ENCODE data around the gene LSAMP. TPM values are rescaled to one million over a fixed set of nuclear protein-coding genes. Genes with fewer than 3 reads are reported as not detected.

Gene LSAMP
- total and polyA plus RNA-seq, 5 donors from 2014 or later = not detected

GRCh38 chr3:116192464-116192863, 252.8 kb downstream of the LSAMP start:
- H3K27ac Mint-ChIP-seq = no peak overlapping the region
- DNase-seq = no peak
- no peak overlapping the region for H3K27ac ChIP-seq (ENCODE audit: insufficient read depth, low read length, poor library complexity, severe bottlenecking)
- no peaks in the 10 kb centered on the region for H3K27me3 ChIP-seq (ENCODE audit: control insufficient read depth, insufficient read depth, low read length)
- no peaks in the 10 kb centered on the region for H3K27me3 Mint-ChIP-seq
- ATAC-seq (ENCODE audit: low read depth in 2 of 2) = no peak
- H3K36me3 Mint-ChIP-seq = no peaks in the 10 kb centered on the region
- no peaks in the 10 kb centered on the region for H3K9me3 ChIP-seq (ENCODE audit: control insufficient read depth in 2 of 2, low read length in 2 of 2)
- H3K4me3 ChIP-seq (ENCODE audit: low read depth, low read length) = no peak overlapping the region
- H3K4me3 Mint-ChIP-seq = no peak overlapping the region
- no peaks in the 10 kb centered on the region for H3K36me3 ChIP-seq (ENCODE audit: control insufficient read depth, insufficient read depth, low read length)
- H3K9me3 Mint-ChIP-seq = peaks cover 0 to 12% (median 4%) of the 10 kb centered on the region in 7 donors
- H3K4me1 Mint-ChIP-seq = no peaks in the 10 kb centered on the region
- no peaks in the 10 kb centered on the region for H3K4me1 ChIP-seq (ENCODE audit: control insufficient read depth, insufficient read depth, low read length, poor library complexity, severe bottlenecking)

GRCh38 chr3:116191409-116191808, 253.9 kb downstream of the LSAMP start:
- no peaks in the 10 kb centered on the region for H3K4me1 ChIP-seq (ENCODE audit: control insufficient read depth, insufficient read depth, low read length, poor library complexity, severe bottlenecking)
- no peaks in the 10 kb centered on the region for H3K36me3 ChIP-seq (ENCODE audit: control insufficient read depth, insufficient read depth, low read length)
- H3K27me3 ChIP-seq (ENCODE audit: control insufficient read depth, insufficient read depth, low read length) = no peaks in the 10 kb centered on the region
- ATAC-seq (ENCODE audit: low read depth in 2 of 2) (no peak), DNase-seq (no peak)
- no peak overlapping the region for H3K27ac Mint-ChIP-seq
- H3K4me3 Mint-ChIP-seq = no peak overlapping the region
- H3K27ac ChIP-seq (ENCODE audit: insufficient read depth, low read length, poor library complexity, severe bottlenecking) = no peak overlapping the region
- H3K9me3 ChIP-seq (ENCODE audit: control insufficient read depth in 2 of 2, low read length in 2 of 2) = no peaks in the 10 kb centered on the region
- no peaks in the 10 kb centered on the region for H3K36me3 Mint-ChIP-seq
- H3K9me3 Mint-ChIP-seq = peaks cover 0 to 12% (median 3%) of the 10 kb centered on the region in 7 donors
- no peaks in the 10 kb centered on the region for H3K27me3 Mint-ChIP-seq
- H3K4me1 Mint-ChIP-seq = no peaks in the 10 kb centered on the region
- H3K4me3 ChIP-seq (ENCODE audit: low read depth, low read length) = no peak overlapping the region

- H3K36me3 ChIP-seq (ENCODE audit: control insufficient read depth, insufficient read depth, low read length) = no peaks in the 10 kb centered on the region
- Mint-ChIP-seq H3K4me1 (no peaks in the 10 kb centered on the region), H3K27ac (no peak overlapping the region), H3K9me3 (peaks cover 0 to 11% (median 3%) of the 10 kb centered on the region in 7 donors), H3K4me3 (no peak overlapping the region), H3K36me3 (no peaks in the 10 kb centered on the region), H3K27me3 (no peaks in the 10 kb centered on the region)
- DNase-seq (no peak), ATAC-seq (ENCODE audit: low read depth in 2 of 2) (no peak)
- no peaks in the 10 kb centered on the region for H3K4me1 ChIP-seq (ENCODE audit: control insufficient read depth, insufficient read depth, low read length, poor library complexity, severe bottlenecking)
- no peak overlapping the region for H3K4me3 ChIP-seq (ENCODE audit: low read depth, low read length)
- H3K27ac ChIP-seq (ENCODE audit: insufficient read depth, low read length, poor library complexity, severe bottlenecking) = no peak overlapping the region
- no peaks in the 10 kb centered on the region for H3K9me3 ChIP-seq (ENCODE audit: control insufficient read depth in 2 of 2, low read length in 2 of 2)
- no peaks in the 10 kb centered on the region for H3K27me3 ChIP-seq (ENCODE audit: control insufficient read depth, insufficient read depth, low read length)
Measured at GRCh38 chr3:116190095-116190494, 255.2 kb downstream of the LSAMP start.

- DNase-seq = no peak
- no peak overlapping the region for H3K27ac ChIP-seq (ENCODE audit: insufficient read depth, low read length, poor library complexity, severe bottlenecking)
- no peaks in the 10 kb centered on the region for H3K9me3 ChIP-seq (ENCODE audit: control insufficient read depth in 2 of 2, low read length in 2 of 2)
- no peaks in the 10 kb centered on the region for H3K36me3 ChIP-seq (ENCODE audit: control insufficient read depth, insufficient read depth, low read length)
- H3K4me3 ChIP-seq (ENCODE audit: low read depth, low read length) = no peak overlapping the region
- H3K4me1 ChIP-seq (ENCODE audit: control insufficient read depth, insufficient read depth, low read length, poor library complexity, severe bottlenecking) = no peaks in the 10 kb centered on the region
- Mint-ChIP-seq H3K4me1 (no peaks in the 10 kb centered on the region), H3K9me3 (peaks cover 0 to 7% (median 0%) of the 10 kb centered on the region in 7 donors), H3K36me3 (no peaks in the 10 kb centered on the region), H3K4me3 (no peak overlapping the region), H3K27me3 (no peaks in the 10 kb centered on the region), H3K27ac (no peak overlapping the region)
- no peaks in the 10 kb centered on the region for H3K27me3 ChIP-seq (ENCODE audit: control insufficient read depth, insufficient read depth, low read length)
- ATAC-seq (ENCODE audit: low read depth in 2 of 2) = no peak
Measured at GRCh38 chr3:116188231-116188785, 257.0 kb downstream of the LSAMP start.

GRCh38 chr3:116186049-116186448, 259.2 kb downstream of the LSAMP start:
- H3K27ac Mint-ChIP-seq = no peak overlapping the region
- H3K4me3 ChIP-seq (ENCODE audit: low read depth, low read length) = no peak overlapping the region
- H3K27ac ChIP-seq (ENCODE audit: insufficient read depth, low read length, poor library complexity, severe bottlenecking) = no peak overlapping the region
- H3K27me3 Mint-ChIP-seq = no peaks in the 10 kb centered on the region
- no peak overlapping the region for H3K4me3 Mint-ChIP-seq
- no peaks in the 10 kb centered on the region for H3K36me3 Mint-ChIP-seq
- ATAC-seq (ENCODE audit: low read depth in 2 of 2) (no peak), DNase-seq (no peak)
- no peaks in the 10 kb centered on the region for H3K36me3 ChIP-seq (ENCODE audit: control insufficient read depth, insufficient read depth, low read length)
- no peaks in the 10 kb centered on the region for H3K9me3 ChIP-seq (ENCODE audit: control insufficient read depth in 2 of 2, low read length in 2 of 2)
- no peaks in the 10 kb centered on the region for H3K4me1 ChIP-seq (ENCODE audit: control insufficient read depth, insufficient read depth, low read length, poor library complexity, severe bottlenecking)
- H3K27me3 ChIP-seq (ENCODE audit: control insufficient read depth, insufficient read depth, low read length) = no peaks in the 10 kb centered on the region
- H3K4me1 Mint-ChIP-seq = no peaks in the 10 kb centered on the region
- peaks cover 0 to 7% (median 4%) of the 10 kb centered on the region in 7 donors for H3K9me3 Mint-ChIP-seq

DNA sequence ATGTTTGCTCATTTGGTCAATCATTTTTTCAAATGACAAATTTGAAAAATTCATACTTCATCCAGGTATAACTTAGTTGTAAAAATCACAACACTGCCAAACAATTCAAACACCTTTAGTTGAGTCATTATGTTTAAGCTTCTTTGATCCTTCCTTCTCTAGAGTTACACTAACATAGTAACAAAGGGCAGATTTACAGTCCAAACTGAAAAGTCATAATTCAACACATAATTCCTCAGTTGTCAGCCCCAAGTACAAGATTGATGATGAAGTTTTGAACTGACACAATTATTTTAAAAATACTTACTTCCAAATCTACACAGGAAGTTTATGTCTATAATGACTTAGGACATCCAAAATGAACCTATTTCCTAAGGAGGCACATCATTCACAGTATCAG, 264.1 kb downstream of the LSAMP start:
- DNase-seq = no peak
- no peak overlapping the region for H3K27ac ChIP-seq (ENCODE audit: insufficient read depth, low read length, poor library complexity, severe bottlenecking)
- H3K9me3 ChIP-seq (ENCODE audit: control insufficient read depth in 2 of 2, low read length in 2 of 2) = no peaks in the 10 kb centered on the region
- no peaks in the 10 kb centered on the region for H3K27me3 ChIP-seq (ENCODE audit: control insufficient read depth, insufficient read depth, low read length)
- H3K36me3 ChIP-seq (ENCODE audit: control insufficient read depth, insufficient read depth, low read length) = no peaks in the 10 kb centered on the region
- no peak overlapping the region for H3K4me3 ChIP-seq (ENCODE audit: low read depth, low read length)
- Mint-ChIP-seq H3K27me3 (no peaks in the 10 kb centered on the region), H3K36me3 (no peaks in the 10 kb centered on the region), H3K9me3 (peaks cover 1 to 8% (median 4%) of the 10 kb centered on the region in 7 donors), H3K27ac (no peak overlapping the region), H3K4me1 (peaks cover 0 to 4% (median 0%) of the 10 kb centered on the region in 4 donors), H3K4me3 (no peak overlapping the region)
- H3K4me1 ChIP-seq (ENCODE audit: control insufficient read depth, insufficient read depth, low read length, poor library complexity, severe bottlenecking) = no peaks in the 10 kb centered on the region
- no peak for ATAC-seq (ENCODE audit: low read depth in 2 of 2)

GRCh38 chr3:116179091-116179490, 266.2 kb downstream of the LSAMP start:
- H3K36me3 ChIP-seq (ENCODE audit: control insufficient read depth, insufficient read depth, low read length) = no peaks in the 10 kb centered on the region
- Mint-ChIP-seq H3K9me3 (peaks cover 3 to 15% (median 4%) of the 10 kb centered on the region in 7 donors), H3K4me3 (no peak overlapping the region), H3K27me3 (no peaks in the 10 kb centered on the region), H3K4me1 (peaks cover 0 to 4% (median 0%) of the 10 kb centered on the region in 4 donors), H3K36me3 (no peaks in the 10 kb centered on the region), H3K27ac (no peak overlapping the region)
- no peak overlapping the region for H3K27ac ChIP-seq (ENCODE audit: insufficient read depth, low read length, poor library complexity, severe bottlenecking)
- H3K27me3 ChIP-seq (ENCODE audit: control insufficient read depth, insufficient read depth, low read length) = no peaks in the 10 kb centered on the region
- DNase-seq (no peak), ATAC-seq (ENCODE audit: low read depth in 2 of 2) (no peak)
- no peak overlapping the region for H3K4me3 ChIP-seq (ENCODE audit: low read depth, low read length)
- H3K9me3 ChIP-seq (ENCODE audit: control insufficient read depth in 2 of 2, low read length in 2 of 2) = peaks cover 0 to 2% of the 10 kb centered on the region in 2 experiments
- no peaks in the 10 kb centered on the region for H3K4me1 ChIP-seq (ENCODE audit: control insufficient read depth, insufficient read depth, low read length, poor library complexity, severe bottlenecking)

DNA sequence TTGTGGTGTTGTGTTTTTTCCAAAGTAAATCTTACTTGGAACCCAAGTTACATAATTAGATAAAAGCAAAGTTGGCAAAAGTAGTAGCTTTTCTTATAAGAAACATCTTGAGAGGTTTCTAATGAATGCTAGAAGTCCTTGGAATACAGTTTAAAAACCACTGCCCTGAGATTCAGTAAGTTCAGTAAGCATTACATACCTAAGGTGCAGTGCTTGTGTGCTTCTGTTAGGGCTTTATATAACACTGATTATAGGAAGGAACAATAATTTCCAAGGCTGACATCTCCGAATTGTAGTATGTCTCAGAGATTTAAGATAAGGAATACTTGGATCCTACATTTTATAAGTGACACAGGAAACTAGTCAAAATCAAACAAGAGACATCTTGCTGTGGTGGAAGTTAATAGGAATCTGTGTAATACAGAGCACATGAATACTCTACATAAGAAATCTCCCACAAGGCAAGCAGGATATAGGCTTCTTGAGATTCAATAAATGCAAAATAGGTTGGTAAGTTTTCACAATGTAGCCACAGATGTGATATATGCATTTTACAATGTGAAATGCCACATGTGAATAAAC, 268.2 kb downstream of the LSAMP start:
- no peak for DNase-seq
- H3K27ac ChIP-seq (ENCODE audit: insufficient read depth, low read length, poor library complexity, severe bottlenecking) = no peak overlapping the region
- H3K36me3 ChIP-seq (ENCODE audit: control insufficient read depth, insufficient read depth, low read length) = no peaks in the 10 kb centered on the region
- peaks cover 0 to 15% (median 3%) of the 10 kb centered on the region in 7 donors for H3K9me3 Mint-ChIP-seq
- no peaks in the 10 kb centered on the region for H3K27me3 ChIP-seq (ENCODE audit: control insufficient read depth, insufficient read depth, low read length)
- H3K4me1 Mint-ChIP-seq = peaks cover 0 to 4% (median 0%) of the 10 kb centered on the region in 4 donors
- H3K4me3 ChIP-seq (ENCODE audit: low read depth, low read length) = no peak overlapping the region
- no peak overlapping the region for H3K27ac Mint-ChIP-seq
- no peaks in the 10 kb centered on the region for H3K27me3 Mint-ChIP-seq
- no peak overlapping the region for H3K4me3 Mint-ChIP-seq
- no peaks in the 10 kb centered on the region for H3K36me3 Mint-ChIP-seq
- H3K4me1 ChIP-seq (ENCODE audit: control insufficient read depth, insufficient read depth, low read length, poor library complexity, severe bottlenecking) = no peaks in the 10 kb centered on the region
- H3K9me3 ChIP-seq (ENCODE audit: control insufficient read depth in 2 of 2, low read length in 2 of 2) = peaks cover 0 to 2% of the 10 kb centered on the region in 2 experiments
- no peak for ATAC-seq (ENCODE audit: low read depth in 2 of 2)
